ENCODE results near the gene FAM135A.

FAM135A gene

DNA sequence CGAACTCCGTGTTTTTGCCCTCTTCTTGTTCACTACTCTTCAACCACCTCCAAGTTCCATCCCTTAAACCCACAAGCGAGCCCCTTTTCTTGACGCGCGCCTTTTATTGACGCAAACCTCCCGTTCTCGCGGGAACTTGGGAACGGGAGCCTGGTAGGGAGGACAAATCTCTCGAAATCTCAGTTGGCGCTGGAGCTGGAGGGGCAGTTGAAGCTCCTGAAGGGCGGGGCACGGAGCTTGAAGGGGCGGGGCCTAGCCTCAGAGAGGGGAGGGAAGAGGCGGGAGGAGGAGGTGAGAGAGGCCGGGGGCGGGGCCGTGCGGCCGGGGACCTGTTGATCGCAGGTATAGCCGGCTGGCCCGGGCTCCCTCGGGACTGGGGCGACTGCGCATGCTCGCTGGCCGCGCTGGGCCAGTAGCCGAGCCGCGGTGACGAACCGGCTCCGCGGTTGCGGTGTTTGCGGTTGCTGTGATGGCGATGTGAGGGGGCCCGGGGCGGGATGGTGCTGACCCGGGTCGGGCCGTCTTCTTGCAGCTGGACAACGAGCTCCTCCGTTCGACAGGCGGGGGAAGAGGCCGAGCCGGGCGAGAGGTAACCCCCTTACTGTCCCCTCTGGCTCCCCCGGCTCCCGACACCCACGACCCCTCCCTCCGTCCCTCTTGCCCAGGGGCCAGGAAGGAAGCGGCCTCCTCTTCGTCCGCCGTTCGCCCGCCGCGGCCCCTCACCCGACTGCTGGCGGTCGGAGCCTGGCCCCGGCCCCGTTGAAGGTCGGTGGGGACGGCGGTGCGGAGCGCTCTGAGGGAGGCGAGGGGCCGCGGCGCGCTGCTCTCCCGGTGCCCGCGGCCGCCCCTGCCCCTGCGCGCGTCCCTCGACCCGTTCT is at the start of gene FAM135A:
TSS of gene FAM135A (plus strand) at position 395 of the 878 bp plus-strand sequence. CDS start 14,835 bp downstream, outside the sequence.
- DNase-seq = peak; percentile 94

DNA sequence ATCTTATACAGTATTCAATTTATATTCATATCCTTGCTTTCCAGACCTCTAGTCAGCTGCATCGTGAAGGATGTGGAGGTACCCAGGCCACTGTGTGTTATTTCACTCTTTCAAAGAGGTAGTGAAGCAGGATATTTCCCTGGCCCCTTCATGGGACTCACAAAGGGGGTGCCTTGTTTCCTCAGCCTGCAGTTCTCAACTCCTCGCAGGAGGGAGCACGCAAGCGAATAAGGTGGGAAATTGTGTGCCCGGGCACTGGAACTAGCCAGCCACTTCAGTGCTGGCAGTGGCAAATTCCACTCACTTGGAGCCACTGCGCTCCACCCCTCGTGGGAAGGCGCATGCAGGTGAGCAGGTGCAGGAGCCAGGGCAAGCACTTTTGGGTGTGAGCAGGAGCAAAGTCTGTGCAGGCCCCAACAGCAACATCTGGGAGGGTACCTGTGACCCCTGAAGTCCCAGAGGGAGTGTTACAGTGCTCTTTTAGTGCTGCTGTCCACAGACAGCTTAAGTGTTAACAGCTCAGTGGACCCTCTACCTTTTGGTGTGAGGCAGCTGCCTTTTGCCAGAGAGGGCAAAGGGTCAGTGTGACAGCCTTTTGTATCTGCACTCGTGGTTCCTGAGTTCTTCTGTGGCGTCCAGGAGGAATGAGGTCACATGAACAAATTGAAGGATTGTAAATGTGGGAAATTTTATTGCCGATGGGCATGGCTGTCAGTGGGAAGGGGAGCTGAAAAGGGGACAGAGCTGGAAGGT is 49.4 kb upstream of the FAM135A start:
- DNase-seq = no peak

DNA sequence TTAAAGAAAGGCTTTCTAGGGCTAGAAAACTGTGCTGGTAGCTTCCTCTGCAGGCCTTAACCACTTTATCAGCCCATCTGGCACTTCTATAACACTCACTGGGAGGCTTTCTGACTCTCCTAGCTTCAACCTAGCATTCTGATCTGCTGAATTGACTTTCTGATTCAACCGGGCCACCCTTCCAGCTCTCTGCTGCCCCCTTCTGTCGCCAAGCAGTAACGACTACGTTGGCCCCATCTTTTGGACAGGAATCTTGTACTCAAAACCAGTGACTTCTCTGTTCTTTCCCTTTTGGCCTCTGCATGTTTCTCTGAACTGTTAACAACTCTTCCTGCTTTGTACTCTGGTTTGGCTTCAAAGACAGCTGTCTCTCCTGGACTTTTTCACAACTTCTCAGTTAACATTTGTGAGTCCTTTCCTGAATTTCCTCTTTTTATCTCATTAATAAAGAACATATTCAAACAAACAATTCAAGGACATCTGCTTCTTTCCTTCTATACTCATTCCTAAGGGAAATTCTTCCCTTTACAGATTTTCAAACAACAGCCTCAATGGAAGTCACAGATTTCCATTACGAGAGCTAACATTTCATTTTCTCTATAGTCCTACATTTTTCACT is 43.9 kb upstream of the FAM135A start:
- DNase-seq = peak; percentile 73

DNA sequence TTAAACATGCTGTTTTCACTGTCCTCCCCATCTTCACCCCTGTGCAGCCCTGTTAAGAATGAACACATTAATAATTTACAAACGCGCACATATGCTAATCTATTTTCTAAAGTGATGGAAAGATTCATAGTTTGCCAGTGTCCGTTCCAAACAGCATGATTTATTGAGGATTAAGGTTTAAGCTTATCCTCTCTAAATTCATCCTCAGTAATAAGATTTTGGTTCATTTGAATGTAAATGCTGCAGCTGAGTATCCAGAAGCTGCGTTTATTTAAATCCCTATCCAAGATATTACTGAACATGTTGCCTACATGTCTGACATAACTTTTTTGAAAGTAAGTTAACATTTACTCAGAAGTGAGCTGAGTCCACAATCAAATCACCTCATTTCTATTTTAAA is 42.8 kb upstream of the FAM135A start:
- no peak for DNase-seq

DNA sequence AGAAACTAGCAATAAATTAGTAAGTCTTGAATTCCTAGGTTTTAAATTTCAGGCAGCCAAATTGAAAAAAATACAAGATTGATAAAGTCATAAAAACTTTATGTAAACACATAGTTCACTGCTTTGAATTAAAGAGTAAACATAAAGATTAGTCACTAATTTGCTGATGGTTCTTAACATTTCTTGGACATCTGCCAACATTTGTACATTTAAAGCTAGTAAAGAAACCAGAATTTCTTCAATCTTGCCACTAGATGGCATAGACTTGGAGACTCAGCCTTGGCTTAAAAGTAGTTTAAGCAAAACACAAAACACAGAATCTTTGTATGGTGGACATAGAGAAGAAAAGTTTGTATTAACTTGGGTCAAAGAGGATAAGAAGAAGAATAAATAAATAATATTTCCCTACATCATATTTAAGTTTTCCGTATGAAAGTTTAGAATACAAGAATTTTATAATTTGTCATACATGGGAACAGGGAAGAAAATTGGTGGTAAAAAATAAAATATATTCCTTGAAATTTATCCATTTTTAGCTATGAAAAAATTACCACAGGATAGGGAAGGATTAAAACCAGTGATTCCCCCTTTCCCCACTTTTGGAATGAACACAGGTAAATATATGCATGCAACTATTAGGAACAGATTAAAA is 41.7 kb upstream of the FAM135A start:
- DNase-seq = peak; percentile 84

DNA sequence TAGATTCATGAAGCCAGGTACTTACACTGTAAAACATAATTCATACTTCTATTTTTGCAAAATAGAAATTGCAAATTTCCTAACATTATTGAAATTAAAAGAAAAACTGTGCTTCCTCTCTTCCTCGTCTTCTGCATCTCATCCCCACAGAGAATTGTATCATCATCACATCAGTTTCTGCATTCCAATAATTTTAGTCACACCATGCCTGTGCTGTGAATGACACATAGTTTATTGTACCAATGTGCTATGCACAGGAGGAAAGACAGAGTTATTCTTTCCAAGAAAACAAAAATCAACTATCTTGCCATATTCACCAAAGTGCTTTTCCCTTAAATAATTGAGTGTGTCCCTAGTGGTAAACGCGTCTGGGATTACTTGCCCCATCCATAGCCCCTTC is 38.1 kb upstream of the FAM135A start:
- no peak for DNase-seq

DNA sequence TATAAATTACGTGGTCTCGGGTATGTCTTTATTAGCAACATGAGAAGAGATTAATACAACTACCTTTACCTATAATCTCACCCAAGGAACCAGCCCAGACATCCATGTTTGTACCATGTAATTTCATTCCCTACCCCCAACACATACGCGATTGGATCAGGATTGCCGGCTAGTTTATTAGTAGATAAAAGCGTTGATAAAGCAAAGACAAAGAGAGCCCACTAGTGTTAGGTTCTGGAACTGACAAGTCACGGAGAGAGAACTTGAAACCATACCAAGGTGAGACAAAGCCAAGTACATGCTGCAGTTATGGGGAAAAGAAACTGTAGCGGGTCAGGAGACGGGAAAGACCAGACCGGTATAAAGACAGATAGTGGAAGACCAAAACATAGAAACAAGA is 37.4 kb upstream of the FAM135A start:
- DNase-seq = no peak

DNA sequence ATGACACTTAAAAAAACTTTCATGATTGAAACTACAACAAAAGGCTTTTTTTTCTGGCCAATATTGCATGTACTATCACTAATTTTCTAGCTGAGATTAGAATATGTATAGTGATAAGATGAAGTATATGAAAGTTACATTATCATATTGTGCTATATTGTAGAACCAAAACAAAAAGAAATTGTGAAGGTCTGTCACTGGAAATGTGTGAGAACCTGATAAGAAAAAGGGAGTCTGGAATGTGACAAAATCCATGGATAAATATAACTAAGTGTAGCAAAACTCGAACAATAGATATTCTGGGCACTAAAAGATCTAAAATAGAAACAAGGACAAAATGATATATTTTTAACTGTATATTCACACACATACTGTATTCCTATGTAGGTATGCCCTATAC is 36.7 kb upstream of the FAM135A start:
- no peak for DNase-seq

DNA sequence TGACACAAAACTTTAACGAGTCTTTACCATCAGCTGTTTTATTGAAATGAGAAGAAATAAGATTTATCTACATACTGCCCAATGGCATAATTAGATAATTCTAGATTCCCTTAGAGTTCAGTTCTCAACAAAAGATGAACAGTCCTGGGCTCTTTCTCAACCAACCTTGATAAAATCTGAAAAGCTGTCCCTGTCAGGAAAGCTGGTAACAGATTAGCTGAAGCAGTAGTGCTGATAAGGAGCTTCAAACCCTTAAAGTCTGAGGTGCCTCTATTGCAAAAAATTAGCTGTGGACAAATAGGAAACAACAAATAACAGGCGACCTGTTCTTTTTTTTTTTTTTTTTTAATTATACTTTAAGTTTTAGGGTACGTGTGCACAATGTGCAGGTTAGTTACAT is 35.9 kb upstream of the FAM135A start:
- DNase-seq = peak; percentile 10

DNA sequence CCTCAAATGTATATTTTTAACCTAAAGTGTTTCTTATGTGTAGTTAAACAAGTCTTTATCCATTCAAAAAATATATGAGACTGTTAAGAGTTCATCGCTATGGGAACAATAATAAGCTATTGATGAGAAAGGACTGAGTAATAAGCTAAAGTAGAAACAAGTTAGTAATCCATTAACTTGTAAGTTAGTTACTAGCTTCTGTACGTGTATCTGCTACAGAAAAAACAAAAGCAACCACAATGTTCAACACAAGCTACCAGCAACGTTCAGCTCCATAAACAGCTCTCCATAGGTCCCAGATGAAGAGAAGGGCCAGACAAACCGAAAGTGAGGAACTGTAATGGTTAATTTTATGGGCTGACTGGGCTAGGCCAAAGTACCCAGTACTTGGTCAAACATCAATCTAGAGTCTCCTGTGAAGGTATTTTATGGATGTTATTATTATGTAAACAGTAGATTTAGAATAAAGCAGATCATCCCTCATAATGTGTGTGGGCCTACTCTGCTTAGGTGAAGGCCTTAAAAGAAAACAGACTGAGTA is 33.8 kb upstream of the FAM135A start:
- no peak for DNase-seq

DNA sequence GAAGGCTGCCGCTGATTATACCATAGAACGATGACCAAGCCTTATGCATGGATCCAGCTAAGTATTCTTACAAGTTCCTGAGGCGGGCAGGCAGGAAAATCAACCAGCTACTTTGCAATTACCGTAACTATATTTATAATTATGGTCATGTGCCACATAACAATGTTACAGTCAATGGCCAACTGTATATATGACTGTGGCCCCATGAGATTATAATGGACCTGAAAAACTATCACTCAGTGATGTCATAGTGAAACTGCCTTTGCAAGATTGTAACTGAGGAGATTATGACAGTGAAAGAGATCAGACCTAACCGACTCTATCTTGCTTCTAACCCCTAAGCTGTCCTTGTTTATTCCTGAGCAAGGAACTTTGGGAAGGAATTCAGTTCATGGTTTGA is 33.1 kb upstream of the FAM135A start:
- no peak for DNase-seq

DNA sequence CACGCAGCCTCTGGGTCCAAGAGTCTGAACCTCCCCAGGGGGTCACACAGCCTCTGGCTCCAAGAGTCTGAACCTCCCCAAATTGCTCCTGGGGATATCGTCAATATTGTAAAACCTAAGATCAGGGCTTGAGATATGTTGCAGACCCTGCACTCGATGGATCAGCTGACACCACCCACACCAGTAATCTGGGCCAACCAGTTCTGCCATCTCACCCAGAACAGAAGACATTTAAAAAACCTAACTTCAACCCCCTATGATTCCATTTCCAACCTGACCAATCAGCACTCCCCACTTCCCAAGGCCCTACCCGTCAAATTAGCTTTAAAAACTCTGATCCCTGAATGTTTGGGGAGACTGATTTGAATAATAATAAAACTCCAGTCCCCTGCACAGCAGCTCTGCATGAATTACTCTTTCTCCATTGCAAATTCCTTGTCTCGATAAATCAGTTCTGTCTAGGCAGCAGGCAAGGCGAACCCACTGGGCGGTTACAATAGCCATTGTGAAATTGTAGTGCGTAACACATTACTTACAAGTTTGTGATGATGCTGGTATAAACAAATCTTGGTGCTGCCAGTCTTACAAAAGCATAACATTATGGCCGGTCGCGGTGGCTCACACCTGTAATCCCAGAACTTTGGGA is 32.4 kb upstream of the FAM135A start:
- DNase-seq = no peak

DNA sequence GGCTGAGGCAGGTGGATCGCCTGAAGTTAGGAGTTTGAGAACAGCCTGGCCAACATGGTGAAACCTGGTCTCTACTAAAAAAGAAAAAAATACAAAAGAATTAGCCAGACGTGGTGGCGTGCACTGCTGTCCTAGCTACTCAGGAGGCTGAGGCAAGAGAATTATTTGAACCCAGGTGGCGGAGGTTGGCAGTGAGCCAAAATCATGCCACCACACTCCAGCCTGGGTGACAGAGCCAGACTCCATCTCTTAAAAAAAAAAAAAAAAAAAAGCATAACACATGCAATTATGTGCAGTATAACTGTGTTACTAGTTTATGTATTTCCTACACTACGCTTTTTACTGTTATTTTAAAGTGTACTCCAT is 31.9 kb upstream of the FAM135A start:
- DNase-seq = no peak

DNA sequence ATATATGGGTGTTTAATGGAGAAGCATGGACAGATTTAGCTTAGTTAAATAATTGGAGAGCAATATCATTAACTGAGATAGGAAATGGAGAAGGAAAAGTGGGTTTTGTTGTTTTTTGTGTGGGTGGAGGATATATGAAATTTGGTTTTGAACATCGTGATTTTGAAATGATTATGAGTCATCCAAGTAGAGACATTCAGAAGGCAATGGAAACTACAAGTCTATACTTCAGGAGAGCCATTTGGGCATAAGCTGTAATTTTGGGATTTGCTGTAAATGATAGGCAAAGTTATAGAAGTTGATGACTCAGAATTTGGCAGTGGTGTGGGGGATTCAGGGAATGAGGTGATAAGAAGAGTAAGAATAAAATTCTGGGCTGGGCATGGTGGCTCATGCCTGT is 27.4 kb upstream of the FAM135A start:
- DNase-seq = no peak

DNA sequence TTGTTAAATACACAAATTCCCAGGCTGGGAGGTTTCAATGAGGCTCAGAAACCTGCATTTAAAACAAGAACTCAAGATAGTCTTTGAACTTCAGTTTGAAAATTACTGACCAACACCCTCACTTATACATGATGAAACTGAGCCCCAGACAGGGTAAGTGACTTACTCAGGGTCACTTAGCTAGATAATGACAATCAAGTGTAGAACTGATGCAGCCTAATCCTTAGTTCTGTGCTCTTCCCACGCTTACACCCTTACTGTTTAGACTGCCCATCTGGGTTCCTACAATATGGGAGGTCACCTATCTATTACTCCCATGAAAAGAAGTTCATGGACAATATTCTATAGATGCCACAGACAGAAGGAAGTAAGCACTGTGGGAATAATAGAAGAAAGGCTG is 24.5 kb upstream of the FAM135A start:
- no peak for DNase-seq

DNA sequence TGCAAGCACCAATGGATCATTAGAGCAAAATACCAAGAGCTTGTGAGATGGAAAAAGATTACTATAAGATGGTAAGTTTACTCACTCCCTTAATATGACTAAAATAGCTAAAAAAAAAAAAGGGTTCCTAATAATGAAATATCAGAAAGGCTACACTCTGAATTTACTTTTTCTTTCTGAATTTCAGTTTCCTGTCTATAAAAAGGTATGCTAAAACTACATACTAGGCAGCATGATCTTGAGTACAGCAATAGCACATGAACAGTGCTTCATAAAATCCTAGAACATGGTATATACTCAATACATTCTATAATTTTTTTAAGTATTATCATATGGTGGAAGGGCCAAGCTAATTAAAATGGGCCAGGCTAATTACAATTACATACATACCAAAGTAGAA is 24.0 kb upstream of the FAM135A start:
- no peak for DNase-seq

DNA sequence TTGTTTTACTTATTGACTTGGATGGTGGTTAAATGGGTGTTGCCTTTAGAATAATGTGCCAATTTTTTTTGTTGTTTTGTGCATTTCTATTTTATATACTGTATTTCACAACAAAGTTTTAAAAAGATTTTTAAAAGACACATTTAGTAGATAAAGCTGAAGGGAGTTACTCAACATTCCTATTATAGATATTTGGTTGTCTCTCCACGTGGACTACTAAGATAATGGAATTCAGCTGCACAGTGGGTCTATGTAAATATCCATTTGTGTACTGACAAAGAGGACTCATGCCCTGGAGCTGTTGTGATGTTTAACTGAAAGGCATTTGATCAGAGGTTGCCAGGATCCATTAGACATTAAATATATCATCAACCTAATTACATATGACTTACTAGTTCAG is 23.2 kb upstream of the FAM135A start:
- no peak for DNase-seq

DNA sequence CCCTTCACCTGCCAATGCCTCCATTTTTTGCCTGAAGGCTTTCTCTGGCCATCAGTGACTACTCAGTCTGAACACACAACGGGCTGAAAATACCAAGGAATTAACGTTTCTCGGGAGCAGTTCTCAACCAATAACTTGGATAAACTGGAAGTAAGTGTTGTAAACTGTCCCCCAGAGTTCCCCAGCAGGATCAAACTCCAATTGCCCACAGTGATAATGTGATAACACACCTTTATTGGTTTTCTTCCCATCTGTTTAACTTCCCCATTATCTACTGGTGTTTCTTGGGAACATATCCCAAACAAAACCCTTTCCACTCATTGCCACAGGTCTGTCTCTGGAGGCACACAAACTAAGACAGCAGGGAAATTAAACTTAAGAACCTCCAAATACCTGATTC is 21.8 kb upstream of the FAM135A start:
- no peak for DNase-seq

DNA sequence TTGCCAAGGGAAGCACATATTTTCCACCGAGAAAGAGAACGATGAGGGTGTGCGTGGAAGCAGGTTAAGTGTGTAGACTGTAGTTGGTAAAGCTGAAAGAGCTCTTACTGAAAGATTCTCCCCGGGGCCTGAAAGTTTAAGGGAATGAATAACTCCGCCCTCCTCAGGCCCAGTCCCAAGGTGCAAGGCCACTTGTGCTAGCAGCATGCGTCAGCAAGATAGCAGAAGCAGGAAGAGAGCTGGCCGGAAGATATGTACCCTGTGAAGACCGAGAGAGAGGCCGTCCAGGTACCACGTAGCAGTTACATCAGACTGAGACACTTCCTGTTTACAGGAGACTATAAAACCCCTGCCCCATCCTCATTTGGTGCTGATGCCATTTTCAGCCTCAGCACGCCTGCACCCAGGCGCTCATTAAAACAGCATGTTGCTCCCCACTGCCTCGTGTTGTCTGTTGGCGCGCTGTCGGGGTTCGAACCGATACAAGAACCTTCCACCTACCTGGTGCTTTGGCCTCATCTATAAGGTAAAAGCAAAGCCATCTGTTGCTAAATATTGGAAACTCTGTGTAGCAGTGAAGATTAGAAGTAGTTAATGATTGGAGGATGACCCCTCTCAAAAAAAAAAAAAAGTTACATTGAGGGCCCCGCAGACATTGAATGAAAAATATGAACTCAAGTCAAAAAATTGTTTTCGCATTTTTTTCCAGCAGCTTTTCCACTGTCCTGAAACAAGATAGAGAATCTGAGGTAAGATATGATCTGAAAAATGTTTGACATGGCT is 18.6 kb upstream of the FAM135A start:
- no peak for DNase-seq

DNA sequence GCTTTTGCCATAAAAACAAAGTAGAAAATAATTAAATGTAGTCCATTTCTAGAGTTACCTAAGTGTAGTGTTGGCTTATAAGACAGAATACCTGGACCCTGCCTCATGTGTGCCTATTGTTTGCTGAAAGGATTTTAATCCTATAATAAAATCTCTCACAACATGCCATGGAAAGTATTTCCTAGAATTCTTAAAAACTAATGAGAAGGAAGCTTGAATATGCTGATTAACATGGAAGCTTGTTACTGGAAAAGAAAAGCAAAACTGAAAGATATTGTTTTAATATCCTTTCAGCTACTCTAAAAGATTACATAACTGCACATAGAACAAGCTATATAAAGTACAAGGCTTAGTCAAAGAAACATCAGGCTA is 18.0 kb upstream of the FAM135A start:
- no peak for DNase-seq

DNA sequence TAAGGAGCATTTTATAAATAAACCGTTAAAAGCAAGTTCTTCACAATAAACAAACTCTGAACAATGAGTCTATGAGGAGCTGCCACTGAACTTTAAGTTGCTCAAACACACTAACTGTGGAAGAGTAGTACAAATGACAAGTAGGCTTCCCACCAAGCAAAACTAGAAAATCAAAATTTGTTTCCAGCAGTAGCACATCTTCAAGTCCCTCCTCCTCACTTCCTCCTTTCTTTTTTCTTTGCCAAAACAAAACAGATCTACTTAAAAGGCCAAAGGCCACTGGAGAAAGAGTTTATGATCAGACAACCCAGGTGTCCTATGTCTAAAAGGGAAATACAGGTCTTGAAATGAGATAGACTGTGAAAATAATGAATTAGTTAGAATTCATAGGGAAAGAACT is 17.1 kb upstream of the FAM135A start:
- DNase-seq = no peak

Measured in hematopoietic multipotent progenitor cell treated with erythropoietin and hydrocortisone succinate and interleukin-3 and kit ligand, for 8 days (in vitro differentiated cells).